Measurements from ENCODE around the gene SOS1.

DNA sequence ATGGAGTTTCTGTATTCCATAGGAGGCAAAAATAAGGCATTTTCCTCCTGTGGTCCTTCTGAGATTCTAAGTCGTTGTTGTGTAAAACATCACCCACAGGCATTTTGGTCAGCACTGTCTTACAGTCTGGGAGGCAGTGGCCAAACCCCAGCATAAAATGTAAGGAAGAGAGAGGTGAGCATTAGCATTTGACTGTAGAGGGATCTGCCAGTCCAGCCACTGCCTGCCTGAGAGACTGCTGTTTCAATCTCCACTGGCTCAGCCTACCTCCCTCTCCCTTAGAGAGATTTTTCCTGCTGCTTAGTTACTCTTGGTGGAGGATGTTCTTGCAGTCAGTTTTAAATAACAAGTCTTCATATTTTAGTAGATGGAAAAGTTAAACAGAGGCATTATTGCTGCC, 154.2 kb downstream of the SOS1 start:
- TF ChIP-seq, protein P1, sequence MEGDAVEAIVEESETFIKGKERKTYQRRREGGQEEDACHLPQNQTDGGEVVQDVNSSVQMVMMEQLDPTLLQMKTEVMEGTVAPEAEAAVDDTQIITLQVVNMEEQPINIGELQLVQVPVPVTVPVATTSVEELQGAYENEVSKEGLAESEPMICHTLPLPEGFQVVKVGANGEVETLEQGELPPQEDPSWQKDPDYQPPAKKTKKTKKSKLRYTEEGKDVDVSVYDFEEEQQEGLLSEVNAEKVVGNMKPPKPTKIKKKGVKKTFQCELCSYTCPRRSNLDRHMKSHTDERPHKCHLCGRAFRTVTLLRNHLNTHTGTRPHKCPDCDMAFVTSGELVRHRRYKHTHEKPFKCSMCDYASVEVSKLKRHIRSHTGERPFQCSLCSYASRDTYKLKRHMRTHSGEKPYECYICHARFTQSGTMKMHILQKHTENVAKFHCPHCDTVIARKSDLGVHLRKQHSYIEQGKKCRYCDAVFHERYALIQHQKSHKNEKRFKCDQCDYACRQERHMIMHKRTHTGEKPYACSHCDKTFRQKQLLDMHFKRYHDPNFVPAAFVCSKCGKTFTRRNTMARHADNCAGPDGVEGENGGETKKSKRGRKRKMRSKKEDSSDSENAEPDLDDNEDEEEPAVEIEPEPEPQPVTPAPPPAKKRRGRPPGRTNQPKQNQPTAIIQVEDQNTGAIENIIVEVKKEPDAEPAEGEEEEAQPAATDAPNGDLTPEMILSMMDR (IDR thresholded peaks at IDR 0.05; ENCODE audit: low read depth, low read length): no peak
- TF ChIP-seq EZH2phosphoT487 (IDR thresholded peaks at IDR 0.05; ENCODE audit: low read depth): no peak

Data from OCI-LY3 (cell line).